Stimulated activated CD4-positive, alpha-beta T cell treated with anti-CD3 and anti-CD28 coated beads, Interleukin-4, amount 100 ng/mL, for 4 hours (primary cell): ENCODE measurements around the gene EFCAB6.

Source experiments
- DNase-seq, 2 experiments: peaks; one replicate each; pipeline ENCODE4 v3.0.0-alpha.2; 2020

The EFCAB6 gene

DNA sequence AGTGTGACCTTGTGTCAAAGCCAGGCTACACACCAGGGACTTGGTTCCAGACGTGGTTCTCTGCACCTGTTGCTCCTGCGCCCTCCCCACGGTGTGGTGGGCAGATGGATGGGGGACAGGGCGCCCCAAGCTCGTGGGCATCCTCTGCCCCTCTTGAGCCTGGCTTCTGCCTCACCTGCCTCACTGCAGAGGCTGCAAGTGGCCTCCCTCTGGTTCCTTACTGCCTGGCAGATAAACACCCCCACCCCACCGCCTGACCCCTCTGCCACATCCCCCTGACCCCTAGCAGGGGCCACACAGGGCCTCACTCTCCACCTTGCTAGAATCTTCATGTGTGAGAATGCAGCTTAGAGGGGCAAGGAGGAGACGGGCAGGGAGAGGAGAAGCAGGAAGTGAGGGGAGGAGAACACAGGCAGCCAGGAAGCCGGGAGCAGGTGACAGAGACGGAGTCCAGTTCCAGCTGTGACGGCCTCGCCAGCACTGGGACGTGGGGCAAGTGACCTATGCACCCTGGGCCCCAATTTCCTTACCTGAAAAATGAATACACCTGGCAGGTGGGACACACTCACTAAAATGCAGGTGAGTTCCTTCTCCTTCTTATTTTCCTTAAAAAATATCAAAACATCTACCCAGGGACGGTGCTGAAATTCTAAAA, 178.3 kb downstream of the EFCAB6 start:
- DNase-seq, result no peak

DNA sequence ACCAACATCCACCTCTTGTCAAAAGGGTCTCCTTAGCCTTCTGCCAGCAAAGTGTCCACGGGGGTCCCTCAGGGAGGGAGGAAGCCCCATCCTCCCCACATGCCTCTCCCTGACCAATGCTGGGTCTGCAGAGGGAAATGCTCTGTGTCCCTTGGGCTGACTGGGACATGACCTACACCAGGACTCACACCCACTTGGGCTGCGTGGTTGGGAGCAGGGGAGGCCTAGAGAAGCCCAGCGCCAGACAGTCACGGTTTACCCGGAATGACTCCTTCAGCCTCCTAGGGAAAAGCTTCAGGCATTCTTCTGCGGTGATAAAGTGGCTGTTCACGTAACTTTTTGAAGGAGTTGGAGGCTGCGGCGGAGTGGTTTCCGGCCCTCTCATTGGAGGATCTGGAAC, 180.3 kb downstream of the EFCAB6 start:
- DNase-seq, result no peak

DNA sequence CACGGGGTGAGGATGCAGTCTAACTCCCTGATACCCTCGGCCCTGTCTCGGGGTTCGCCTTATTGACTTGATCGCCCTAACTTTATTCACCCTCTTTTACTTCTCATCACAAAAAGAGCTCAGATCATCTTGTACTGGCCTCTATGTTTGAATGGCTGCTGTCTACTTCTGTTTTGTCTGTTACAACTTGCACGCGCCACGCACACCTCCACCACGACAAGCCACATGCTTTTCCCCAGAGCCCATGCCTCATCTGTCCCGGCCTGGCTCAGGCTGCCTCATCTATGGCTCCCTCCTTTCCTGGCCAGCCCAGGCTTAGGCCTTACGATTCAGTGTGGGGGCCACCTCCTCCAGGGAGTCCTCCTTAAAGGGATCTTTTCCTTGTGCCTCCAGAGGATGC, 180.9 kb downstream of the EFCAB6 start:
- DNase-seq, result no peak

DNA sequence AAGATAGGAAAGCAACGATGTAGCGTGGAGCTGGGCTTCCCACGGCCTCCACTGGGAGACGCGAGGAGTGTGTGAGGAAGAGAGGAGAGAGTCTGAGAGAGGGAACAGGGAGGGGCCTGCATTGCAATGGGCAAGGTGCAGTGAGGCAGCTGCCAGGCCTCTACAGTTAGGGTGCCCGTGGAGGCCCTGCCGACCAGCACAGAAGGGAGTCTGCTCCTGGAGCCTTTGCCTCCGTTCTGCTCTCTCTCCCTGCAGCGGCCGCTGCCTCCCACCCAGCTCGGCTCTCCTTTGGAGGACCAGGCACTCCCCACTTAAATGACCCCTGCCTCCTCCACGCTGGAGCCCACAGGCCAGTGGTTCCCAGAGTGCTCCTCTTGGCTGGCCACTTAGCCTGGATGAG, 181.7 kb downstream of the EFCAB6 start:
- DNase-seq, result no peak

DNA sequence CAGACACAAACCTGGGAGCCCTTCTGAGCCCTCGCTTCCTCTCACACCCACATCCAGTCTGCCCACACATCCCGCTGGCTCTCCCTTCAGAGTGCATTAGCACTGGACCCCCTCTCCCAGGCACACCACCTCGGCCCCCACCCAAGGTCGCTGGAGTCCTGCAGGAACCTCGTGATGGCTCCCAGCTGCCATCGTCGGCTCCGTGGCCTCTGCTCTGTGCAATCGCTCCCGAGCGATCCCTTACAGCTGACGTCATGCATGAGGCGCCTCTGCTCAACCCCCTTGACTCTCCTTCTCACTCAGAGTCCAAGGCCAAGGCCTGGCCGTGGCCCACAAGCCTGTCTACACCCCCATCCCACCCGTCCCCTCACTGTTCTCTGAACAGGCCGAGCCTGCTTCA, 183.9 kb downstream of the EFCAB6 start:
- no peak for DNase-seq

DNA sequence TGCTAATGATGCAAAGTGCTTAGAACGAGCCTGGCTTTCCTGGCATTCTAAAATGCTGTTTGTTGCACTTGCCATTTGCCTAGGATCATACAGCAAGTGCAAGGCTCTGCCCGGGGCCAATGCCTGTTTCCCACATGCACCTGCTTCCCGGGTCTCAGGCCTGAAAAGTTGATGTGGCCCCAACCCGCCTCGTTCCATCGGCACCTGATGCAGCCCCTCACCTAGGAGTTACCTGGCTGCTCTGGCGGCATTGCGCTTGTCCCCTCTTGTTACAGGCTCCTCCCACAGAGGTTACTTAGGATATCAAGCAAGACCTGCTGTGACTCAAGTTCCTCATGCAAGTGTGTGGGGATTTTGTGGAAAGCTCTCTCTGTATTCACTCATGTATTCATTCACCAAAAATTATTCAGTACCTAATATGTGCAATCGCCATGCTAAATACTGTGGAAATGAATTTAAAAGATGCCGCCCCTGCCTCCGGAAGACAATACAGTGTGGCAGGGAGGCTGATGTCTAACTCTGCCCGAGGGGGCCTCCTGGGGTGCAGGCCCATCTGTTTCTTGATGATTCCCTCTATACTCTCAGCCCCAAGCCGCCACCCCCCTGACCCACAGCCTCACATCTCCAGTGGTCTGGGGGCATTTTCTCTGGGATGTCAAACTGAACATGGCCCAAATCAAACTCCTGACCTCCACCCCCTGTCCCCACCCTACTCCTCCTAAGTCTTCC, 184.5 kb downstream of the EFCAB6 start:
- no peak for DNase-seq

DNA sequence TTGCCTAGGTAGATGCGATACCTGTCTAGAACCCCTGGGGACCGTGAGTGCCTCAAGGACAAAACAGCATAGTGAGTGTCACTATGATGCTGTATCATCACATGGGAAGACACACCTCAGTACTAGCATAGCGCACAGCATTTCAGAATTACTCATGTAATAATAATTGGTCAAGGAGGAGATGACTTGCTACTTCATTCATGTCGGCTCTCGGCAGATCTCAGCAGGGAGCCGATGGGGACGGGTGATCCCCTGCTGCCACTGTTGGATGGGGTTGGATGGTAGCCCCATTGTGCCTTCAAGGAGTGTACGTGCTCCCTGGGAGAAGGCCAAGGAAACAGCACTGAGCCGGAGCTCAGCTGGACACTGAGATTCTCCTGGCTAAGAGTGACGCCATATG, 186.9 kb downstream of the EFCAB6 start:
- no peak for DNase-seq

DNA sequence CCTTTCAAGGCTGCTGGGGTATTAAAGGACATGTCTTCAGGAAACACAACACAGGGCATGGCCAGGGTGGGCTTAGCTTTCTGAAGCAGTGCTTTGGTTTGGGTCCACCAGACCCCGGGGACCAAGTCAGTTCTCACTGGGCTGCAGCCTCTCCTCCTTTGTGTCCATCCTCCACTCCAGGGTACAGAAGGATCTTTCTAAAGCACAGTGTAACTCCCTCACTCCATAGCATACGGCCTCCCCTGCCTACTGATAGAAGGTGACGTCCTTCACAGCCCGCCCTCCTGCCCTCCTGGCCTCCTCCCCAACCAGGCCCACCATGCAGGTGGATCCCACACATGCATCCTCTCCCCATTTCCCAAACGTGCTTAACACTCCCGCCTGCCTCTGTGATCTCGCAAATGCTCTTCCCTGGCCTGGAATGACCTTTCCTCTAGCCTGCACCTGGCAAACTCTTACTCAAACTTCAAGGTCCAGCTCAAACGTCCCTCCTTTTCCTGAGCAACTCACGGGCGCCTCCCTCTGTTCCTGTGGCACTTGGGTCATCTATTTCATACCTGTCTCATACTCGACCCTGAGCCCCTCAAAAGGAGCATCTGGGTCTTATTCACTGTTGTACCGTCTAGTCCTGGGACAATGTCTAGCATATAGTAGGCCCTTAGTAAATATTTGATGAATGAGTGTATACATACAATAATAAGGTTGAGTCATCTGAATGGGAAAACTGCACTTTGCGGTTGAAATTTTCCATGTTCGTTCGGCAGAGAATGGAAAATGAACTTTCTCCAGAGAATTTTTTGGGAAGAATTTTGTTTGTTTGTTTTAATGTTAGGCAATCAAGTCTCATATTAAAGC, 187.7 kb downstream of the EFCAB6 start:
- DNase-seq, result no peak

DNA sequence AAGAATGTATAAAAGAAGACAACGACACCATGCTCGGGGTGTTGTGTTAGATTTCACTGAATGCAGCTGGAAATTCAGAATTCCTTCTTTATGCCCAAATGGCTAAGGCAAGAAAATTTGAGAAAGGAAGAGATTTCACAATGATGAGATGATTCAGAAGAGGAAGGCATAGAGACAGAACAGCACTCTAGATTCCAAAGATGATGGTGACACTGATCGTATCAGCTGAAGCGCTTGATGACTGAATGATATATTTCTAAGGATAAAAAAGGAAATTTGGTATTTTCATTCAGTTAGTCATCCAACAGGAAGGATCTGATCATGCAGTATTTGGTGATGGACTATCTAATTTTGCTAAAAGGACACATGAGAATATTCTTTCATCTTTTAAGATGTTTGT, 189.2 kb downstream of the EFCAB6 start:
- DNase-seq, result no peak

DNA sequence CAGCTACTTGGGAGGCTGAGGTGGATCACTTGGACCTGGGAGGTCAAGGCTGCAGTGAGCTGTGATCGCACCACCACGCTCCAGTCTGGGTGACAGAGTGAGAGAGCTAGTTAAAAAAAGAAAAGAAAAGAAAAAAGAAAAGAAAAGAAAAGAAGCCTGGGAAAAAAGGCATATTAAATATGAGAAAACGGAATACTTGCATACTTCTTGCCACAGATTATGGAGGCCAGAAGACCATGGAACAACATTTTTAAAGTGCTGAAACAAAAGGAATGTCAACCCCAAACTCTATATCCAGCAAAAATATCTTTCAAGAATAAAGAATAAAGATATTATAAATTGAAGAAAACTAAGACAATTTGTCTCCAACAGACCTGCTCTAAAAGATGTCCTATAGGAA, 191.9 kb downstream of the EFCAB6 start:
- DNase-seq, result no peak

DNA sequence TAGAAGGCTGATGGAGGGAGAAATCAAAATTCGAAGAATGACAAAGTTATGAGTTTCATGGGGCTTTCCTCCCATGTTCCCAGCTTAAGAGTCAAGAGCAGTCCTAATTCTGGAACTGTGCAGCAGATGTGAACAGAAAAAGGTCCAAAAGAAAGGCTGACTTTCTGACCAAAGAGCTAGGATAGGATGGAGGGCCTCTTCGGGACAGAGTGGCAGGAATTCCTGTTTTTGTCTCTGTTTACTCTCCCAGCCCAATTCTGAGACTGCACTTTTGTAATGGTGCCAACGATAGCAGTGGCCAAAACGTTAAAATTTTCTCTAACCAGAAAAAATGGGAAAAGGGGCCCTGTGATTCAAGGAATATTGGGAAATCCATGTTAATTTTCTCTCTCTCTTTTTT, 193.6 kb downstream of the EFCAB6 start:
- DNase-seq, result no peak

DNA sequence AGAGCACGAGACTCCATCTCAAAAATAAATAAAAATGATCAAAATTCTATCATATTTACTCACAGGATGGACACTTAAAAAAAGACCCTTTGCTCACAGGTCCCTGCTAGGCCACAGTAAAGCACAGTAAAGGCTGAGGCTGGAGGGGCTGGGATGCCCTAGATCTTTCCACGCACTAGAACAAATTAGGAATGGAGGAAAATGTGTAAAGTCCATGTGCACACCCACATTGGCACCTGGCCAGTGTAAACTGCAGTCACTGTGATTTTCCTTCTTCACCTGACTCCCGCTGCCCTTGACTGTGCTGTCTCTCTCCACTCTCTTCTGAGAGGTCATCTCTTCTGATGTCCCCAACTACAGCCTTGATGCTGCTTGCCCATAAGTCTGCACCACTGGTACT, 195.5 kb downstream of the EFCAB6 start:
- no peak for DNase-seq

DNA sequence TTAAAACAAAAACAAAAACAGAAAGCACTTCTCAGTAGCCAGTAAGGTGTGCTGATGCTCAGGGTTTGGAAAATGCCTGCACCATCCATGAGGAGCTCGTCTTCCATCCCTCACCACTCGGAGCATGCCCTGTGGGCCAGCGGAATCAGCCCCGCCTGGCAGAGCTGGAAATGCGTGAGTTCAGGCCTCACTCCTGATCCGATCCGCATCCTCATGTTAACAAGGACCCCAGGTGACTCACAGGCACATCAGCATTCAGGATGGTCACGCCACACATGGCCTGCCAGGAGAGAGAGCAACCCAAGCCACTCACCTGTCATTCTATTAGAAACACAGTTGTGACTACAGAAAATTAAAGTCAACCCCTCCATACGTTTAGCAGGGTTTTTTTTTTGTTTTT, 211.8 kb downstream of the EFCAB6 start:
- DNase-seq, result no peak

DNA sequence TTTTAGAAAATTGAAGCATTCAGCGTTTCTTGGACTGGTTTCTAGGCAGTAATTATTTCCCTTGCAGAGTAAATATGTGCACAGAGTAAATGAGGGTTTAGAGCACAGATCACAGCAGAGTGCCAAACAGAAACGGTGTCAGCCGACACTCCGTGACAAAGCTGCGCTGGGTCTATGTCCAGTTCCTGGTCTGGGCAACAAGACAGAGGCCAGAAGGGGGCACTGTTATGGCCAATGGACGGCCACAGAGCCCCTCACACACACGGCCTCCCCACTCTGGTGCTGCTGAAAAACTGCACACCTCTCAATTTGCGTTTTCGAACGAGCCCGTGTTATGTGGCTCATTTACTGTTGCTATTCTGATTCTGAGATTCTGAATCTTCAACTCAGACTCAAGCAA, 219.6 kb downstream of the EFCAB6 start:
- no peak for DNase-seq

DNA sequence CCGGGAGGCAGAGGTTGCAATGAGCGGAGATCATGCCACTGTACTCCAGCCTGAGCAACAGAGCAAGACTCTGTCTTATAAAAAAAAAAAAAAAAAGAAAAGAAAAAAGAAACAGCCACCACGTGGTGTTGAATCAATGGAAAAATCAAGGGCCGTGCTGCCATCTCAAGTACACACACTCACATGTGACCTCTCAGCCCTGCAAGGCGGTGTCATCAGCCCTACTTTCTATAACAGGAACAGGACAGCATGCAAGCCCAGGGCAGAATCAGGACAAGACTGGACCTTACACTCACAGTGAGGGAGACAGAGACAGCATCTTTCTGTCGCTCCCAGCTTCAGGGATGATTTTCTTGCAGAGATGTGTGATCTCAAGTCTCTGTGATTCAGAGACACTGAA, 220.7 kb downstream of the EFCAB6 start:
- DNase-seq, result no peak

DNA sequence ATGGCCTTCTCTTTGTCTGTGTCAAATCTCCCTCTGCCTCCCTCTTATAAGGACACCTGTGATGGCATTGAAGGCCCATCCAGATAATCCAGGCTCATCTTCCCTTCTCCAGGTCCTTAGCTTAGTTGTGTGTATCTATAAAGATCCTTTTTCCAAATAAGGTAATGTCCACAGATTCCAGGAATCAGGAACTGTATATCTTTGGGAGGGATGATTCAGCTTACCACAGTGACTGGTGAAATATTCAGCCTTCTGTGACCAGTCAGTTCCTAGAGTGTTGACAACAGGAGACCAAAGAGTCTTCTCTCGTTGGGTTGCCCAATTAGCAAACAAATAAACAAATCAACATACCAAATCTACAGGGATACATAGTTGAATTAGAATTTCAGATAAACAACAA, 224.5 kb downstream of the EFCAB6 start:
- no peak for DNase-seq

DNA sequence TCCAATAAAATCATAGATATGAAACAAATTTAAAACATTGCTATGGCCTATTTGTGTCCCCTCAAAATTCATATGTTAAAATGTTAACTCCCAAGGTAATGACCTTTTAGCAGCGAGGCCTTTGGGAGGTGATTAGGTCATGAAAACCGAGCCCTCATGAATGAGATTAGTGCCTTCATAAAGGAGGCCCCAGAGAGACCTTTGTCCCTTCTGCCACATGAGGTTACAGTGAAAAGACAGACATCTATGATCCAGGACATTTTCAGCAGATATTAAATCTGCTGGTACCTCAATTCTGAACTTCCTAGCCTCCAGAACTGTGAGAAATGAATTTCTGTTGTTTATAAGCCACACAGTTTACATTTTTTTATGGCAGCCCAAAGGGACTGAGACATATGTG, 228.6 kb downstream of the EFCAB6 start:
- DNase-seq, result no peak

DNA sequence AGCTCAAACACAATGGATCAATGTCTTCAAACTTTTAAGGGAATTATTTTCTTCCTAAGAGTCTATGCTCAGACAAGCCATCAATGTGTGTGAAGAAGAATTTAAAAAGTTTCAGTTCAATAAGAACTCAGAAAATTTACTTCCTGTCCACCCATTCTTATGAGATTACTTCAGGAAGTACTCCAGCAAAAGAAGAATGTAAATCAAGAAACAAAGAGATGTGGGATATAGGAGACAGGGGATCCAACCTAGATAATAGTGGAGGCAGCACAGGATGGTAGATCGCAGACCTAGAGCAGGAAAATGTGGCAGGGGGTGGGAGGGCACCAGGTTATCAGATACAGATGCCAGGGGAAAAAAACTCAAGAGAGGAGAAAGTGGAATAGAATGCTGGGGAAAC, 229.7 kb downstream of the EFCAB6 start:
- DNase-seq, result no peak

DNA sequence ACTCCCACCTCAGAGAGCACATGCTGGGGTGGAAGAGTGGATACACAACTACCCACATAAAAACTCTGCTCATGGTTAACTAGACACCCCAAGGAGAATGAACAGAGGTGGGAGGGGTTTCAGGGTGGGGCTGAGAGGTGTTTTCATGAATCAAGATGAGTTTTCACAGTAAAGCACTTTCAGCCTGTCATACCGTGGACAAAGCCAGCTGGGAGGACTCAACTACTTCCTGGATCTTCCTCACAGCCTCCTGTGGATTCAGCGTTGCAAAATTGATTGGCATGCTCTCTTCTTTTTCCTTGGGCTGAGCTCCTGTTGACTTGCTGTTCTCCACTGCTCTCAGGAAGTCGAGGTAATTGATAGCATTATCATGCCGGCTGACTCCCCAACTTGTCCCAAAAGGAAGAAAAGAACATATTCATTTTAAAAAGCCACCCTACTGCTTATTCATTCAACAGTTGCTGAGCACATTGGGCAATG, 231.8 kb downstream of the EFCAB6 start:
- no peak for DNase-seq

DNA sequence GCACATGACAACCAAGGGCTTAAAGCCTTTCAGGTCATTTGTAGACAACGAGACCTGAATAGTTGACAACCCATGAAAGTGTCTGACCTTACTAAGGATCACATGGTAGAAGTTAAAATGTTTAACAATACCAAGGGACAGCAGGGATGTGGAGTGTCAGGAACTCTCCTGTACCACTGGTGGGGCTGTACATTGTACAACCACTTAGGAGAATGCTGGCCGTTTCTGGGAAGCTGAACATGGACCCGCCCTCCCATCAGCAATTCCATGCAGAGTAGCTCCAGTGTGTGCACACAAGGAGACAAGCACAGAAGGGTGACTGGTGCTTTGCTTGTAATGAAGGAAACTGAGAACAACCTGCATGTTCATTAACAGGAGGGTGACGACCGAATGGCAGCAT, 237.4 kb downstream of the EFCAB6 start:
- no peak for DNase-seq

DNA sequence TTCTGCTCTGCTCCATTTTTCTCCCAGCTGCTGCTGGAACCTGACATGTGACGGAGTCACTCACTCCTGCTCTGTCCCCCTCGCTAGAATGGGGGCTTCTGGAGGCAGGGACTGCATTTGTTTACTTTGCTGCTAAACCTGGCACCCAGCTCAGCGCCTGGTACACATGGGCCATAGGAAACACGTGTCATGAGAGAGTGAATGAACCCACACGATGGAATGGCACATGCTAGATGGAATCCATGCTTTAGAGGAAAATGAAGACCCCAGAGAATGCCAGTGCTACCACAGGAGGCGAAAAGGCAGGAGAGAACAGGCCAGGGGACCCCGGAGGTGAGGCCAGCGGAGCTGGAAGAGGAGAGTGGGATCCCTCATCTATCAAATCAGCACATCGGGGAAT, 239.4 kb downstream of the EFCAB6 start:
- DNase-seq, result no peak

DNA sequence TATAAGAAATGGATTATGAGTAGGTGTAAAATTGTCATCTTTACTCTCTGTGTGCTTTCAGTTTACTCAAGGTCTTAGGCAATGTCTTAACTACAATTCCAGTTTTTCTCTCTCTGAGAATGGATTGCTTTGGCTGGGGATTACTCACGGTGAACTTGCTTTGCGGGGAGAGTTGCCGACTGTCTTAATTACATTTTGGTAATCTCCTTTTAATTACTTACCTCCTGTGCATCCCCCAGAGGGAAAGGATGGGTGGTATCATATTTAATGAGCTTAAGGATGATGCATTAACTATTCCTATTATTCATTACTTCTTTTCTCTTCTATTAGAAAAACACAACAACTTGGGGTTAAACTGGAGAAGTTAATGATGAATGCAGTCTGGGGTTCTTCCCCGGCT, 240.9 kb downstream of the EFCAB6 start:
- no peak for DNase-seq

DNA sequence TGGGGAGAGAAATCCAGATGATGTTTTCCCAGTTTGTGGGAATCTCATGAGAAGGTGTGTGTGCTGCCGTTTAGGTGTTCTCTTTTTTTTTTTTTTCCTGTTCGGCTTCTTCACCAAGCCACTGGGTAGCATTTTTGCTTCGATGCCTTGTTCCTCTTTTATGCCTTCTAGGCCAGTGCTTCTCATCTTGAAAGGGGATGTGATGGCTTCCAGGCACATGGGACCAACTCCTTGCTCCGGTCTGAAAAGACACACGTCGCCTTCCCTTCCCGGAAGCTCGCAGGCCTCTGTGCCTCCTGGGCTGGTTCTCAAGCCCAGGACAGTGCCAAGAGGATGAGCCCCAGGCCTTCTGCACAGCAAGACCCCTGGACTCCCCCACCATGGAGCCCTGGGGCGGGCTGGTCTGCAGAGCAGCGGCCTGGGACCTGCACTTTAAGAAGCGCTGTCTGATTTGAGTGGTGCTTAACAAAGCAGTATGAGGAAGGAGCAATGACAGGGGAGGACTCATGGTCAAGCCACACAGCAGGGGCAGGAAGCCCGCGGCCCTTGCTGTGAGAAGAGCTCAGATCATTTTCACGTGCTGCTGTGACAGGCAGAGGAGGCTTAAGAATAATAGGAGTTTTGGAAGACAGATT, 241.5 kb downstream of the EFCAB6 start:
- no peak for DNase-seq
